Smooth muscle cell of trachea (primary cell): ENCODE measurements around the gene RPS6KA1. TPM values are rescaled to one million over a fixed set of nuclear protein-coding genes. Genes with fewer than 3 reads are reported as not detected.

ENCODE experiments used
- total RNA-seq: library from RNA; depleted of rRNA; stranded (reverse); fragments of >200 nt; gene quantifications from 2 replicates; pipeline ENCODE4 v1.2.1, GENCODE V29; 2014

The RPS6KA1 gene
- 1.0 and 2.2 TPM in 2 replicates for total RNA-seq

DNA sequence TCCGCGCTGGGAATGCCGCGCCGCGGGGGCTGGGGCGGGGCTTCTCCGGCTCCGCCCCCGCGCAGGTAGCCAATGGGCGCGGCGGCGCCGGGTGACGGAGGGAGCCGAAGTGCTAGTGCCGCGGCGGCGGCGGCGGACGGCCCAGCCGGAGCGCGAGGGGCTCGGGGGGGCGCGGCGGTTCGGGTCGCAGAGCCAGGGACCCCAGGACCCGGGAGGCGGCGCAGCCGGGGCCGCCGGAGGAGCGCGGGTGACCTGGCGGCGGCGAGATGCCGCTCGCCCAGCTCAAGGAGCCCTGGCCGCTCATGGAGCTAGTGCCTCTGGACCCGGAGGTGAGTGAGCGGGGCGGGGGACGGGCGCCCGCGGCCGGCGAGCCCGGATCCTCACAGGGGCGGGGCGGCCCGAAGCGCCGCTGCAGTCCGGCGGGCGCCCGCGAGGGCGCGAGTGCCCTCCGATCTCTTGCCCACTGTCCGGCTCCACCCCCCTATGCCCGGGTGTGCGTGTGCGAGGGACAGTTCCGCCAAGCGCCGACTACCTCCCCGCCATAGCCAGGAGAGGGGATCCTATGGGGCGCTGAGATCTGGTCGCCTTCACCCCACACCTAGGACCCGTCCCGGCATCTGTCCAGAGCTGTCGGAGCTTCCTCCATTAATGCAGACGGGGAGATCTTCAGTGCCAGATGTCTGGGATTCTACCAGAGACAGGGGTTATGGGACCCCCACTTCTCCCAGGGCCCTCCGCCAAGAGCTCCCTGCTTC is at the start of gene RPS6KA1:
Gene RPS6KA1, plus strand, starts transcription at position 107 of the 755 bp plus-strand sequence. Its CDS starts 160 bp downstream, at position 267.

Other genes with a start within 250 kb of the RPS6KA1 start
- 36.8 and 70.3 TPM in 2 replicates for gene SH3BGRL3, start 249.7 kb upstream of the RPS6KA1 start, total RNA-seq
- gene UBXN11, start 223.1 kb upstream of the RPS6KA1 start, total RNA-seq: 3.6 and 6.3 TPM in 2 replicates
- gene CD52, start 211.8 kb upstream of the RPS6KA1 start, total RNA-seq: not detected in 2 replicates
- under 0.01 TPM in 1 of 2 replicates, not detected in the other for gene CRYBG2, start 175.6 kb upstream of the RPS6KA1 start, total RNA-seq
- gene ZNF683, start 157.0 kb upstream of the RPS6KA1 start, total RNA-seq: not detected in 2 replicates
- gene LIN28A, start 118.9 kb upstream of the RPS6KA1 start, total RNA-seq: not detected in 2 replicates
- 58.6 and 67.2 TPM in 2 replicates for gene DHDDS, start 97.4 kb upstream of the RPS6KA1 start, total RNA-seq
- gene HMGN2, start 57.3 kb upstream of the RPS6KA1 start, total RNA-seq: 166 and 426 TPM in 2 replicates
- 17.4 and 33.6 TPM in 2 replicates for gene ARID1A, start 166.3 kb downstream of the RPS6KA1 start, total RNA-seq